GM12873 (cell line): ENCODE results near the gene FKBP2.
A peak's percentile ranks its signal among the peaks of the same experiment; 100 is the strongest.

ENCODE experiments used
- CTCF ChIP-seq: IDR thresholded peaks from 2 replicates; pipeline ENCODE4 v1.5.1; 2012; ENCODE audit warnings: low read depth, mild to moderate bottlenecking, moderate library complexity, low read length, control low read depth; ENCODE audit not compliant: insufficient read depth; ENCODE audit errors: missing control alignments

FKBP2 gene

GRCh38 chr11:64251753-64252002 is 10.8 kb downstream of the FKBP2 start:
- TF ChIP-seq CTCF, result no peak

- peak; percentile 66 for TF ChIP-seq CTCF
Measured at GRCh38 chr11:64252003-64252872, 11.3 kb downstream of the FKBP2 start.

- no peak for TF ChIP-seq CTCF
Measured at GRCh38 chr11:64253043-64253442, 12.1 kb downstream of the FKBP2 start.

- TF ChIP-seq CTCF, result no peak
Measured at GRCh38 chr11:64253481-64253880, 12.6 kb downstream of the FKBP2 start.

GRCh38 chr11:64254326-64254725 is 13.4 kb downstream of the FKBP2 start:
- TF ChIP-seq CTCF, result no peak

- TF ChIP-seq CTCF, result no peak
Measured at GRCh38 chr11:64255135-64256128, 14.5 kb downstream of the FKBP2 start.

GRCh38 chr11:64256300-64256699 is 15.4 kb downstream of the FKBP2 start:
- TF ChIP-seq CTCF, result no peak
